HG02852 (cell line): ENCODE results near the gene MAGI3.
"Not testable (repeated sequence)": the region's sequence is repeated elsewhere in the genome, so short reads cannot be mapped to it uniquely, and the experiment has no call there.

Experiments
- ATAC-seq: cut with Tn5 transposase; IDR thresholded peaks from one replicate; pipeline ENCODE4 v1.9.1; 2021; ENCODE audit warnings: mild to moderate bottlenecking, moderate library complexity; ENCODE audit not compliant: unreplicated experiment

MAGI3 gene

DNA sequence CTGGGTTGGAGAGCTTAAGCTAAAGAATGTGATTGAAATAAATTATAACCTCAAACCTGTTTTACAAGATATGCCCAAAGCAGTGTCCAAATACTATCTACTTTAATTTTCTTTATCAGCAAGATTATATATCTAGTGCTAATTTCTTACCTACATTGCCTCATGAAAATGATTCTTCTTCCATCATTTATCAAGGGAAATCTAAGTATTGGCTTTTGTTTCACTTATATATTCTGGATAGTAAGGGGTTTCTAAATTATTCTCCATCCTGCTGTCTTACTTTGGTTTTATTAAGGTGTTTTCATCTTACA lies 287.8 kb downstream of the MAGI3 start:
- no peak for ATAC-seq

GRCh38 chr1:113681596-113682337 lies 291.5 kb downstream of the MAGI3 start:
- no peak for ATAC-seq

- ATAC-seq: no peak
Observed at GRCh38 chr1:113683384-113684152, 293.3 kb downstream of the MAGI3 start.

DNA sequence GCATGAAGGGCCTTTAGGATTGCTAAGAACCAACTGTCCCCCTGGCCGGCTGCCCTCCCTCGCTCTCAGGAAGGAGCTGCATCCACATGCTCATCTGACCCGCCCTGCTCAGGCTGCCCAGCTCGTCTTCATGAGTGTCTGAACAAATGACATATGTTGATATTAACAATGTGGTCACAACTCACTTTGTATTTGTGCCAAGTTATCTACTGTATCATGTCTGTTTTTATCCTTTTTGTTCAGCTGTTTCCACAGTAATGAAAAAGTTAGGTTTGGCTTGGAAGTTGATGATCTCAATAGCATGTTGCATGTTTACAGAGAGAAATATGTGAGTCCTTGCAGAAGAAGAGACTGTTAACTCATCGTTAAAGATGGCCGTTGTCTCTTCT lies 293.8 kb downstream of the MAGI3 start:
- ATAC-seq: no peak

DNA sequence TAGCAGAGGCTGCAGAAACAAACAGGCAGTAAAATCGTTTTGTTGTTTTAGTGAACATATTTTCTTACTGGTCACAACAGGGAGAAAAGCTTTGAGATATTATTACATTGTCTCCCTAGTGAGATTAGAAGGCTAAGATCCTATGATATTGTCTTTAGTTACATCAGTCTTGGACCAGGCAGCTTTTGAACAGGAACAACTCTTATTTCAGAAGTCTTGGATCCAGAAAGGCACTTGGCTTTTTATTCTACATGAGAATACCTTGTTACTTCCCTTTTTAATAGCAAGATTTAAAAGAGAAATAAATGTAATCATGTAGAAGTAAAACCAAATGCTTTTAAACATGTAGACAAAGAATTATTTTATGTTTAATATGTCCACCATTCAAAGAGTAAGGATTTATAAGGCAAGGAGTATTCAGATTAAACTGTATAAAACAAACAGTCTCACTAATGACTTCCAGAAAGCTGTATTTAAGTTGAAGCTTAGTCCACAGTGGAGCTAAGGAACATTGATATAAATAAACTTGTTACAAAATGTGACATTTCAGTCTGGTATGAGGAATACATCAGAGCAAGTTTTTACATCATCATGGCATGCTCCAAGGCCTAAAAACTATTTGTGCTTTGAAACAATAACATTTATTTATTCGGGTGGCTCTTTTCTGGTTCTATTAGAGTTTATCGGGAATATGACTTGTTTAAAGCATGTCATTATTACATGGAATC lies 296.7 kb downstream of the MAGI3 start:
- no peak for ATAC-seq

- ATAC-seq: no peak
Observed at GRCh38 chr1:113691184-113691583, 300.9 kb downstream of the MAGI3 start.

DNA sequence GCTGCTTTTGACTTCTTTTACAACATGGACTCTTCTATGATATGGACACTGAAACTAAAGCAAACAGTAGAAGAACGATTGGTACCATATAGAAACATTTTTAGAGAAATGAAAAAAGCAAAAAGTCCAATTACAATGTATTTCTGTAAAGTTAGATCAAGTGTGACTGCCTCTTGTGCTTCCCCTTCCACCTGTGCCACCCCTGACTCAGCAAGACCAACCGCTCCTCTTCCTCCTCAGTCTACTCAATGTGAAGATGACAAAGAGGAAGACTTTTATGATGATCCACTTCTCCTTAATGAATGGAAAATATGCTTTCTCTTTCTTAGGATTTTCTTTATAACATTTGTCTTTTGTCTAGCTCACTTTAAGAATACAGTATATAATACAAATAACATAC lies 302.0 kb downstream of the MAGI3 start:
- no peak for ATAC-seq

DNA sequence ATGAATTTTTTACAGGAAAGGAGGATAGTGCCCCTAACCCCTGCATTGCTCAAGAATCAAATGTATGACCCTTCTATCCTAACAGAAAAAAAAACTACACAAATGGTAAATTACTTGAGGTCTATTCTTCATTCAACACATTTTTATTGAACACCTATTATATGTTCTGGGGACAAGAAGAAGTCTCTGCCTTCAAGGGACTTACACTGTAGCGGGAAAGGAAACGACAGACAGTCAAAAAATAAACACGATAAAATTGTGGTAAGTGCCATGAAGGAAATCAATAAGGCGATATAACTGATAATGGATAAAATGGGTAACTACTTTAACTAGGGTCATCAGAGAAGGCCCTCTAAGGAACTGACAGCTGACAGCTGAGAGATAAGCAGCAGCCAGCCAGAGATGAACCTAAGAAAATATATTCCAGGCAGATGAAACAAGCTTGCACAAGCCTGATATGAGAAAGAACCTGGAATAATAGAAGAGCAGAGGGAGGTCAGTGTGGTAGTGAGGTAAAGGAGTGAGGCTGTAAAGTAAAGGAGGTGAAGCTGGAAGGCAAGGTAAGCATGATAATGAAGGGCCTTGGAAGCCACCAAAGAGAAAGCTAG lies 302.6 kb downstream of the MAGI3 start:
- no peak for ATAC-seq

GRCh38 chr1:113694910-113695309 lies 304.6 kb downstream of the MAGI3 start:
- ATAC-seq: no peak

DNA sequence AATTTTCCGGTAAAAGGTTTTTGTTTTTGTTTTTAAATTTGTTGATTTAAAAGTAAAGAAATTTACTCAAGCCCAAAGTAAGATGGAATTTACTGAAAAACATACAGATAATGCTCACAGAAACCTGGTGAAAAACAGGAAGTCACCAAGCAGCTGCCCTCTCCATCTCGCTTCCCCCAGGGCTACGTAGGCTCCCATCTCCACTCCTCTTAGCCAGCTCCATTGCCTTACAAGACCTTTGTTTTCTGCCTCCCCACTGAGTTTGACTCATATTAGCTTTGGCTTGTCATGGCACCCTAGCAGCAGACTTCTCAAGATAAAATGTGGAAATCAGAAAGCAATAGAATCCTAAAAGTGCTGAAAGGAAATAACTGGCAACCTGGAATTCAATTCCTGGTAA lies 311.1 kb downstream of the MAGI3 start:
- no peak for ATAC-seq

GRCh38 chr1:113714606-113715269 lies 324.4 kb downstream of the MAGI3 start:
- no peak for ATAC-seq

DNA sequence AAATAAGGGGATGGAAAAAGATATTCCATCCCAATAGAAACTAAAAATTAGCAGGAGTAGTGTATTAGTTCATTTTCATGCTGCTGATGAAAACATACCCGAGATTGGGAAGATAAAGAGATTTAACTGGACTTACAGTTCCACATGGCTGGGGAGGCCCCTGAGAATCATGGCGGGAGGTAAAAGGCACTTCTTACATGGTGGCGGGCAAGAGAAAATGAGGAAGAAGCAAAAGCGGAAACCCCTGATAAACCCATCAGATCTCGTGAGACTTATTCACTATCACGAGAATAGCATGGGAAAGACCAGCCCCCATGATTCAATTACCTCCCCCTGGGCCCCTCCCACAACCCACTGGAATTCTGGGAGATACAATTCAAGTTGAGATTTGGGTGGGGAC lies 327.2 kb downstream of the MAGI3 start:
- ATAC-seq: not testable (repeated sequence)

DNA sequence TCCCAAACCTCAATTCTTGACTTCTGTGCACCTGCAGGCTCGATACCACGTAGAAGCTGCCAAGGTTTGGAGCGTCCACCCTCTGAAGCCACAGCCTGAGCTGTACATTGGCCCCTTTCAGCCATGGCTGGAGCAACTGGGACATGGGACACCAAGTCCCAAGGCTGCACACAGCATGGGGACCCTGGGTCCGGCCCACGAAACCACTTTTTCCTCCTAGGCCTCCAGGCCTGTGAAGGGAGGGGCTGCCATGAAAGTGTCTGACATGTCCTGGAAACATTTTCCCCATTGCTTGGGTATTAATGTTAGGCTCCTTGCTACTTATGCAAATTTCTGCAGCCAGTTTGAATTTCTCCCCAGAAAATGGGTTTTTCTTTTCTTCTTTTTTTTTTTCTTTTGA lies 328.3 kb downstream of the MAGI3 start:
- not testable (repeated sequence) for ATAC-seq

GRCh38 chr1:113721010-113721409 lies 330.7 kb downstream of the MAGI3 start:
- ATAC-seq: no peak

DNA sequence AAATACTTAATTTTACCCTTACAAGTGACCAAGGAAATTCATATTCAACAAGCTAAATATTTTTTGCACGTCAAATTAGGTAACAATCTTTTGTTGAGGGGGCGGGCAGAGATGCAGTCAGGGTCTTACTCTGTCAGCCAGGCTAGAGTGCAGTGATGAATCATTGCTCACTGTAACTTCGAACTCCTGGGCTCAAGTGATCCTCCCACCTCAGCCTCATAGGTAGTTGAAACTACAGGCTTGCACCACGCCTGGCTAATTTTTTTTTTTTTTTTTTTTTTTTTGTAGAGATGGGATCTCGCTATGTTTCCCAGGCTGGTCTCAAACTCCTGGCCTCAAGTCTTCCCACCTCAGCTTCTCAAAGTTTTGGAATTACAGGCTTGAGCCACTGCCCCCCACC lies 342.5 kb downstream of the MAGI3 start:
- ATAC-seq: no peak

DNA sequence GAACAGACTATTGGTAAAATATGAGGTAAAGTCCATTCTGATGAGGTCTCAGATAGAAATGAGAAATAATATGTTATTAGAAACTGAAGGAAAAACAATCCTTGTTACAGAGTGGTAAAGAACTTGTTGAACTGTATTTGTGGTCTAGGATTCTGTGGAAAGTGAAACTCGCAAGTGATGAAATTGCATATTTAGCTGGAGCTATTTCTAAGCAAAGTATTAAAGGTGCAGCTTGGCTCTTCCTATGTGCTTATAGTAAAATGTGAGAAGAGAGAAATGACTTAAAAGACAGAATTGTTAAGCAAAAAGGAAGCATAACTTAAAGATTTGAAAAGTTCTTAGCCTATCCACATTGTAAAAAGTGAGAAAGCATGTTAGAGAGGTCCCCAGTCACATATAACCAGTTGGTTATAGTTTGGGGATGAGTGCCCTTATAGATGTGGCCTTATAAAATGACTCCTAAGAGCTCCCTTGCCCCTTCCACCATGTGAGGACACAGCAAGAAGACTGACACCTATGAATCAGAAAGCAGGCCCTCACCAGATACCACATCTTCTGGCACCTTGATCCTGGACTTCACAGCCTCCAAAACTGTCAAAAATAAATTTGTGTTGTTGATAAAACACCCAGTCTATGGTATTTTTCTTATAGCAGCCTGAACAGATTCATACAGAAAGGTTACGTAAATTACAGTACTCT lies 344.2 kb downstream of the MAGI3 start:
- ATAC-seq: no peak
